BLaER1 (cell line): ENCODE measurements around the gene ELAC2.

Experiments
- H3K27ac ChIP-seq: shearing (Covaris generic); formaldehyde crosslinking; 2 replicates; pipeline ENCODE4 v1.8.1; 2022
- H3K27me3 ChIP-seq: shearing (Covaris generic); formaldehyde crosslinking; 2 replicates; pipeline ENCODE4 v1.8.1; 2022
- H3K36me3 ChIP-seq: shearing (Covaris generic); formaldehyde crosslinking; 2 replicates; pipeline ENCODE4 v1.8.1; 2022
- H3K4me1 ChIP-seq: shearing (Covaris generic); formaldehyde crosslinking; 2 replicates; pipeline ENCODE4 v1.8.1; 2022
- H3K4me2 ChIP-seq: shearing (Covaris generic); formaldehyde crosslinking; 2 replicates; pipeline ENCODE4 v1.8.1; 2022
- H3K4me3 ChIP-seq: shearing (Covaris generic); formaldehyde crosslinking; 2 replicates; pipeline ENCODE4 v1.8.1; 2022
- H3K9ac ChIP-seq: shearing (Covaris generic); formaldehyde crosslinking; 2 replicates; pipeline ENCODE4 v1.8.1; 2022
- H3K9me3 ChIP-seq: shearing (Covaris generic); formaldehyde crosslinking; 2 replicates; pipeline ENCODE4 v1.8.1; 2022
- H4K20me1 ChIP-seq: shearing (Covaris generic); formaldehyde crosslinking; 2 replicates; pipeline ENCODE4 v1.8.1; 2022
- Cebpa-rat ChIP-seq: shearing (Covaris generic); IDR thresholded peaks from 2 replicates; pipeline ENCODE4 v1.8.1; 2022

Gene ELAC2

GRCh38 chr17:12964840-12965239, 53.0 kb downstream of the ELAC2 start:
- Histone ChIP-seq H3K36me3 (0 out of 2 replicates have a peak, but pooled peaks cover 9% of the 10 kb centered on the region), H3K4me2 (no peak overlapping the region), H3K27me3 (no peaks in the 10 kb centered on the region), H3K4me3 (no peak overlapping the region), H3K27ac (no peak overlapping the region), H3K9ac (no peak overlapping the region), H3K4me1 (peaks cover 7% of the 10 kb centered on the region; the same call in 1 of the 2 replicates), H3K9me3 (no peaks in the 10 kb centered on the region; the same call in 1 of the 2 replicates), H4K20me1 (no peaks in the 10 kb centered on the region)
- TF ChIP-seq Cebpa-rat: no peak

GRCh38 chr17:12964162-12964561, 53.7 kb downstream of the ELAC2 start:
- peaks cover 7% of the 10 kb centered on the region; the same call in 1 of the 2 replicates for H3K4me1 ChIP-seq
- no peak overlapping the region for H3K4me2 ChIP-seq
- H3K27ac ChIP-seq: no peak overlapping the region
- H3K36me3 ChIP-seq: 0 out of 2 replicates have a peak, but pooled peaks cover 9% of the 10 kb centered on the region
- H3K9ac ChIP-seq: no peak overlapping the region
- no peak overlapping the region for H3K4me3 ChIP-seq
- no peaks in the 10 kb centered on the region for H3K27me3 ChIP-seq
- no peaks in the 10 kb centered on the region for H4K20me1 ChIP-seq
- no peaks in the 10 kb centered on the region; the same call in 1 of the 2 replicates for H3K9me3 ChIP-seq
- TF ChIP-seq Cebpa-rat: no peak

GRCh38 chr17:12963505-12963904, 54.3 kb downstream of the ELAC2 start:
- Histone ChIP-seq H3K9me3 (peaks cover 3% of the 10 kb centered on the region), H3K4me2 (no peak overlapping the region), H3K27me3 (no peaks in the 10 kb centered on the region), H3K4me3 (no peak overlapping the region), H3K9ac (no peak overlapping the region), H3K27ac (no peak overlapping the region), H4K20me1 (no peaks in the 10 kb centered on the region), H3K36me3 (peaks cover 12% of the 10 kb centered on the region; the same call in 1 of the 2 replicates), H3K4me1 (peaks cover 7% of the 10 kb centered on the region; the same call in 1 of the 2 replicates)
- no peak for TF ChIP-seq Cebpa-rat

GRCh38 chr17:12961655-12962054, 56.2 kb downstream of the ELAC2 start:
- Histone ChIP-seq H3K9ac (no peak overlapping the region), H3K27ac (no peak overlapping the region), H3K4me3 (no peak overlapping the region), H3K9me3 (peaks cover 20% of the 10 kb centered on the region), H4K20me1 (no peaks in the 10 kb centered on the region), H3K36me3 (peaks cover 28% of the 10 kb centered on the region), H3K27me3 (no peaks in the 10 kb centered on the region), H3K4me1 (0 out of 2 replicates have a peak, but pooled peaks cover under 1% of the 10 kb centered on the region), H3K4me2 (no peak overlapping the region)
- TF ChIP-seq Cebpa-rat: no peak

- Histone ChIP-seq H3K36me3 (peaks cover 31% of the 10 kb centered on the region), H3K9me3 (peaks cover 31% of the 10 kb centered on the region), H3K27me3 (no peaks in the 10 kb centered on the region), H3K9ac (no peak overlapping the region), H3K4me2 (no peak overlapping the region), H3K4me1 (peaks cover 16% of the 10 kb centered on the region), H3K27ac (no peak overlapping the region), H4K20me1 (no peaks in the 10 kb centered on the region), H3K4me3 (no peak overlapping the region)
- no peak for TF ChIP-seq Cebpa-rat
These were observed 58.4 kb downstream of the ELAC2 start for GRCh38 chr17:12959441-12959840.

GRCh38 chr17:12958786-12959185, 59.0 kb downstream of the ELAC2 start:
- H3K4me1 ChIP-seq: peaks cover 16% of the 10 kb centered on the region
- H3K4me2 ChIP-seq: no peak overlapping the region
- H3K4me3 ChIP-seq: no peak overlapping the region
- H3K9me3 ChIP-seq: peaks cover 35% of the 10 kb centered on the region
- no peak overlapping the region for H3K27ac ChIP-seq
- no peak for TF ChIP-seq Cebpa-rat
- H3K9ac ChIP-seq: no peak overlapping the region
- H4K20me1 ChIP-seq: no peaks in the 10 kb centered on the region
- H3K36me3 ChIP-seq: peaks cover 37% of the 10 kb centered on the region
- no peaks in the 10 kb centered on the region for H3K27me3 ChIP-seq

- no peak overlapping the region for H3K4me3 ChIP-seq
- H3K9ac ChIP-seq: no peak overlapping the region
- no peaks in the 10 kb centered on the region for H4K20me1 ChIP-seq
- H3K27me3 ChIP-seq: no peaks in the 10 kb centered on the region
- peak overlapping the region; percentile 28; the same call in 1 of the 2 replicates for H3K27ac ChIP-seq
- TF ChIP-seq Cebpa-rat: no peak
- H3K9me3 ChIP-seq: peaks cover 35% of the 10 kb centered on the region
- peaks cover 48% of the 10 kb centered on the region for H3K36me3 ChIP-seq
- peaks cover 16% of the 10 kb centered on the region for H3K4me1 ChIP-seq
- peak overlapping the region; percentile 62 for H3K4me2 ChIP-seq
These were observed 62.3 kb downstream of the ELAC2 start for GRCh38 chr17:12955521-12955920.

GRCh38 chr17:12953156-12953555, 64.7 kb downstream of the ELAC2 start:
- H3K4me3 ChIP-seq: no peak overlapping the region
- H3K36me3 ChIP-seq: peaks cover 54% of the 10 kb centered on the region
- TF ChIP-seq Cebpa-rat: no peak

GRCh38 chr17:12952012-12952411, 65.8 kb downstream of the ELAC2 start:
- Histone ChIP-seq H3K9me3 (peaks cover 18% of the 10 kb centered on the region), H3K4me1 (peaks cover 16% of the 10 kb centered on the region), H3K27ac (no peak overlapping the region), H4K20me1 (no peaks in the 10 kb centered on the region), H3K9ac (no peak overlapping the region), H3K36me3 (peaks cover 44% of the 10 kb centered on the region), H3K27me3 (no peaks in the 10 kb centered on the region), H3K4me2 (no peak overlapping the region), H3K4me3 (no peak overlapping the region)
- TF ChIP-seq Cebpa-rat: no peak

More at GRCh38 chr17:12953156-12953555, 64.7 kb downstream of the ELAC2 start:
- Histone ChIP-seq H3K27me3 (no peaks in the 10 kb centered on the region), H3K4me2 (no peak overlapping the region), H4K20me1 (no peaks in the 10 kb centered on the region), H3K4me1 (peaks cover 16% of the 10 kb centered on the region), H3K9me3 (peaks cover 28% of the 10 kb centered on the region), H3K9ac (no peak overlapping the region), H3K27ac (no peak overlapping the region)

GRCh38 chr17:12947047-12947446, 70.8 kb downstream of the ELAC2 start:
- H3K27me3 ChIP-seq: no peaks in the 10 kb centered on the region
- H3K4me3 ChIP-seq: no peak overlapping the region
- no peak overlapping the region for H3K4me2 ChIP-seq
- no peak overlapping the region for H3K27ac ChIP-seq
- H3K36me3 ChIP-seq: peaks cover 21% of the 10 kb centered on the region; the same call in 1 of the 2 replicates
- H4K20me1 ChIP-seq: no peaks in the 10 kb centered on the region
- no peak for TF ChIP-seq Cebpa-rat
- no peaks in the 10 kb centered on the region for H3K9me3 ChIP-seq
- peaks cover 4% of the 10 kb centered on the region; the same call in 1 of the 2 replicates for H3K4me1 ChIP-seq
- H3K9ac ChIP-seq: no peak overlapping the region
